RWPE1 (cell line): Measurements from ENCODE around the gene SOX5.

Experiments
- CTCF ChIA-PET: fragments of 350-600 bp; sonication (Branson Sonifier 250); formaldehyde crosslinking; extraction: SDS; loops from one replicate; lab custom pipeline; 2021; lab: Yijun Ruan, JAX
- POLR2A ChIA-PET: fragments of 400-600 bp; formaldehyde crosslinking; extraction: SDS; loops from one replicate; lab custom pipeline; 2020; ENCODE audit warnings: antibody characterized with exemption; ENCODE audit not compliant: low non-redundant PET; lab: Yijun Ruan, JAX
- DNase-seq: peaks from one replicate; pipeline ENCODE4 v3.0.0; 2012; ENCODE audit warnings: low spot score
- H3K27ac ChIP-seq: fragments of 450-650 bp; 2 replicates; pipeline ENCODE4 v1.5.1; 2017
- TF ChIP-seq, protein P1 (sequence below): fragments of 450-650 bp; conservative IDR thresholded peaks from 2 replicates; pipeline ENCODE4 v1.5.1; 2017; ENCODE audit warnings: low read depth, mild to moderate bottlenecking

The SOX5 gene

DNA sequence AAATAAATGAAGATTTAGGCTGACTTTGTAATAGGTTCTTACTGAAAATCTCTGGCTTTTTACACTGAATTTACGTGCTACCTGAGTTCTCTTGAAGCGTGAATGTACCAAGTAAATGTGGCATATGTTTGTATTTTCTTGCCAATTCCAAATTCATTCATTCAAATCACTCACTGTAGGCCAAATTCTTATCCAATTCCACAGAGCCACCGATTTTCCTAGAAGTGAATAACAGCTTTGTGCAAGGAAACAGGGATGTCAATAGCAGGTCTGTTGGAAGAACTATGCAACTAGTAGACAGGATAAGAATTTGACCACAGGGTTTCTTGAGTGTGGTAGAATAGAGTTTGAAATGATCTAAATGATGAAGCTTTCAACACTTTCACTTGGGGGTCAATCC lies 86.8 kb downstream of the SOX5 start:
- TF ChIP-seq, protein P1, sequence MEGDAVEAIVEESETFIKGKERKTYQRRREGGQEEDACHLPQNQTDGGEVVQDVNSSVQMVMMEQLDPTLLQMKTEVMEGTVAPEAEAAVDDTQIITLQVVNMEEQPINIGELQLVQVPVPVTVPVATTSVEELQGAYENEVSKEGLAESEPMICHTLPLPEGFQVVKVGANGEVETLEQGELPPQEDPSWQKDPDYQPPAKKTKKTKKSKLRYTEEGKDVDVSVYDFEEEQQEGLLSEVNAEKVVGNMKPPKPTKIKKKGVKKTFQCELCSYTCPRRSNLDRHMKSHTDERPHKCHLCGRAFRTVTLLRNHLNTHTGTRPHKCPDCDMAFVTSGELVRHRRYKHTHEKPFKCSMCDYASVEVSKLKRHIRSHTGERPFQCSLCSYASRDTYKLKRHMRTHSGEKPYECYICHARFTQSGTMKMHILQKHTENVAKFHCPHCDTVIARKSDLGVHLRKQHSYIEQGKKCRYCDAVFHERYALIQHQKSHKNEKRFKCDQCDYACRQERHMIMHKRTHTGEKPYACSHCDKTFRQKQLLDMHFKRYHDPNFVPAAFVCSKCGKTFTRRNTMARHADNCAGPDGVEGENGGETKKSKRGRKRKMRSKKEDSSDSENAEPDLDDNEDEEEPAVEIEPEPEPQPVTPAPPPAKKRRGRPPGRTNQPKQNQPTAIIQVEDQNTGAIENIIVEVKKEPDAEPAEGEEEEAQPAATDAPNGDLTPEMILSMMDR: no peak
- no peak overlapping the region for H3K27ac ChIP-seq
- POLR2A ChIA-PET: no interaction called here
- CTCF ChIA-PET: no interaction called here
- no peak for DNase-seq

DNA sequence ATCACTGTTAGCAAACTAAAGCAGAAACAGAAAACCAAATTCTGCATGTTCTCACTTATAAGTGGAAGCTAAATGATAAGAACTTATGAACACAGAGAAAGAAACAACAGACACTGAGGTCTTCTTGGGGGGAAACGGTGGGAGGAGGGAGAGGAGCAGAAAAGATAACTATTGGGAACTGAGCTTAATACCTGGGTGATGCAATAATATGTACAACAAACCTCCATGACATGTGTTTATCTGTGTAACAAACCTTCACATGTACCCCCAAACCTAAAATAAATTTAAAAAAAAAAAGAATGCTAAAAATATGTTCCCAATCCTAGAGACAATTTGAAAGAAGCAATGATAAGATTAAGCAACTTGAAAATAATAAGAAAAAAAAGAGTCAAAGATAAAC lies 89.5 kb downstream of the SOX5 start:
- DNase-seq: no peak
- ChIA-PET CTCF (no interaction called here), POLR2A (no interaction called here)
- TF ChIP-seq, protein P1: no peak
- no peak overlapping the region for H3K27ac ChIP-seq

DNA sequence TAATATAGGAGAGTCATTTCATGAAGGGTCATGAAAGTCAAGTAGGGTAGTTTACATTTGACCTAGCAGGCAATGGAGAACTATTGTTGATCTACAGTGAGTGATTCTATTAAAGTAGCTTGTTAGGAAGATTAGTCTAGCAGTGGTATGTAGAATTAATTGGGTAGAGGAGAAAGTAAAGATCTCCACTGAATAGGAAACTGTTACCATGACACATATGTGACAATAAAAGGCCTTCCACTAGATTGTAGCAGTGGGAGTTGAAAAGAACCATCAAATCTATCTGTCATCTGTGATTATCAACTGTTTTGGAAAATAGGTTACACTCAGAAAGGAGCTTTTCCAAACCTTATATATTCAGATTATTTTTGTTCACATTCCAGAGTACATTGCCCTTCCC lies 92.3 kb downstream of the SOX5 start:
- TF ChIP-seq, protein P1: no peak
- POLR2A ChIA-PET: no interaction called here
- no peak for DNase-seq
- CTCF ChIA-PET: interaction anchor here (0.6 kb wide), 1 partner anchor 318 kb away, joined by 3 read pairs; no protein-coding TSS in a partner anchor
- H3K27ac ChIP-seq: no peak overlapping the region

DNA sequence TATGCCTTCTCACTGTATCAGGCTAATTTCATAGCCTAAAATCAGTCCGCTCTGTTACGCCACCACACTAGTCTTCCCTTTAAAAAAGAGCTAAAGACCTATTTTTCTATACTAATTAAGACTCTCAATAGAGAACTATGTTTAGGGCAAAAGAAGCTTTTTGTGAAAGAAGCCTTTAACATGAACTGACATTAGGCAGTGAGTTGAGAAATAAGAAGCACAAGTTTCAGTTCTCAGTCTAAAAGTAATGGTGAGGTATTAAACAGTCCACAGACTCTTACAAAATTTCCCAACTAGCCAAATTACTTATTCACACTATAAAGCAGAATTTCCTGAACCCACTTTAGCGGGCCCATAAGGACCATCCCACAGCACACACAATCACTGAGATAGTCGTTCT lies 93.7 kb downstream of the SOX5 start:
- POLR2A ChIA-PET: no interaction called here
- no peak overlapping the region for H3K27ac ChIP-seq
- DNase-seq: no peak
- CTCF ChIA-PET: no interaction called here
- TF ChIP-seq, protein P1: no peak

DNA sequence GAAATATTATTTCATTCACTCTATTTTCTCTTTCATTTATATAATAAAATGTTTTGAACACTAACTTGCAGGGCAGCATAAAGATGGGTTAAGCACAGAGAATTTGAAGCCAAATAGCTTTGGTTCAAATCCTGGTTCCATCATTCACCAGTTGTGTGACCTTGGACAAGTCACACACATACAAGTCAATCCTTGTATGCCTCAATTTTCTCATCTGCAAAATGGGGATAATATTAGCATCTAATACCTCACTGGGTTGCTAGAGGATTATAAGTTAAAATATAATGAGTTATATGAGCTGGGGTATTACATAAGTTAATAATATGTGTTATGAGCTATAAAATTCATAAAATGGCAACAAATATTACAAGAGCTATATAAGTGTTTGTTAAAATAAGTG lies 94.9 kb downstream of the SOX5 start:
- H3K27ac ChIP-seq: no peak overlapping the region
- POLR2A ChIA-PET: no interaction called here
- TF ChIP-seq, protein P1: no peak
- no peak for DNase-seq
- CTCF ChIA-PET: no interaction called here

DNA sequence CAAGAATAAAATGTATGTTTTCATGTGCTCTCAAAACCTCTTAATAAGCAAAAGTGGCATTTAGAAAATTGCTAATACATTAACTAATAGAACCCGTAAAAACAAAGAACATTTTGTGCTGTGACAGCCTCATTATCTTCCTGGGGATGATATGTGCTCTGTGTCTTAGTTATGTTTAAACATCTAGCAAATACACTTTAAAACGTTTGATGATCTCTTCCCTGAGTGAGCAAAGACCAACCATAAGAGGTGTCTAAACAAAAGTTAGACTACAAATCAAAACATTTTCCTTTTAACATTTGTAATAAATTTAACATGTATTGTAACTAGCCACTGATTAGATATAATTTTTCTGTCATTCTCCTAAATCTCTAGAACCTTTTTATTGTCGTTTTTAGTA lies 95.8 kb downstream of the SOX5 start:
- TF ChIP-seq, protein P1: no peak
- POLR2A ChIA-PET: no interaction called here
- H3K27ac ChIP-seq: no peak overlapping the region
- CTCF ChIA-PET: no interaction called here
- DNase-seq: no peak

DNA sequence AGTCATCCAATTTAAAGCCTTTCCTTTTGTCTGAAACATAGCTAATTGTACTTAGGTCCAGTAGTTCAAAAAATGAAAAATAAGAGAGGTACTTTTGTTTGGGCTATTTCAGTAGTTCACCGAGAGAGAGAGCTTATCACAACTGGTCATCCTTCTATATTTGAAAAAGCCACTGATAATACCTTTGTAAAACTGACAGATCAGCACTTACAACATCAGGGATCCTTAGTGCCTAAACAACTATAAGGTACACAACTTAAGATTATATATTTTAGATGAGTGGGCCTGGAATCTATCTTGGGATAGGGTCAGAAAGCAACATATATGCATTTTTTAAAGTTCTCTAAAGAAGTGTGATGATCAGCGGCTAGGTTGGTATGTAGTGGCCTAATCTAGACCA lies 97.9 kb downstream of the SOX5 start:
- TF ChIP-seq, protein P1: no peak
- POLR2A ChIA-PET: no interaction called here
- CTCF ChIA-PET: interaction anchor here (0.7 kb wide), 1 partner anchor 45 kb away, joined by 4 read pairs; no protein-coding TSS in a partner anchor
- DNase-seq: no peak
- H3K27ac ChIP-seq: no peak overlapping the region
